Endodermal cell (in vitro differentiated cells): ENCODE data around the gene BCL11A. TPM values are rescaled to one million over a fixed set of nuclear protein-coding genes. Genes with fewer than 3 reads are reported as not detected.

Experiments used
- DNase-seq: peaks from one replicate; pipeline ENCODE4 v3.0.0-alpha.2; 2017
- H3K27ac ChIP-seq: 2 replicates; pipeline ENCODE4 v1.5.1; 2013; ENCODE audit warnings: mild to moderate bottlenecking, low read depth, low read length, moderate library complexity
- H3K27me3 ChIP-seq: 2 replicates; pipeline ENCODE4 v1.6.1; 2013; ENCODE audit warnings: mild to moderate bottlenecking, low read length, moderate library complexity; ENCODE audit not compliant: insufficient read depth, control insufficient read depth, poor library complexity, severe bottlenecking
- H3K36me3 ChIP-seq: 2 replicates; pipeline ENCODE4 v1.7.0; 2013; ENCODE audit warnings: mild to moderate bottlenecking, low read length, moderate library complexity; ENCODE audit not compliant: control insufficient read depth, insufficient read depth
- H3K4me1 ChIP-seq: one replicate; pipeline ENCODE4 v1.7.0; 2013; ENCODE audit warnings: low read length; ENCODE audit not compliant: control insufficient read depth, insufficient read depth
- H3K4me3 ChIP-seq: 2 replicates; pipeline ENCODE4 v1.5.1; 2013; ENCODE audit warnings: mild to moderate bottlenecking, low read length, moderate library complexity
- H3K9ac ChIP-seq: 2 replicates; pipeline ENCODE4 v1.6.1; 2013; ENCODE audit warnings: mild to moderate bottlenecking, low read length, moderate library complexity; ENCODE audit not compliant: poor library complexity, severe bottlenecking; ENCODE audit errors: extremely low read depth
- H3K9me3 ChIP-seq: 2 replicates; pipeline ENCODE4 v1.6.1; 2013; ENCODE audit warnings: mild to moderate bottlenecking, low read length, moderate library complexity; ENCODE audit not compliant: control insufficient read depth
- H3K27ac Mint-ChIP-seq: 2 replicates; pipeline ENCODE4 v1.8.0; 2020; ENCODE audit warnings: mixed read lengths
- H3K27me3 Mint-ChIP-seq: 2 replicates; pipeline ENCODE4 v1.8.0; 2021; ENCODE audit warnings: mild to moderate bottlenecking, mixed read lengths; ENCODE audit not compliant: insufficient read depth
- H3K36me3 Mint-ChIP-seq: 2 replicates; pipeline ENCODE4 v1.8.0; 2020; ENCODE audit warnings: low read depth, mixed read lengths
- H3K4me1 Mint-ChIP-seq: 2 replicates; pipeline ENCODE4 v1.8.0; 2020; ENCODE audit warnings: mixed read lengths
- H3K4me3 Mint-ChIP-seq: 2 replicates; pipeline ENCODE4 v1.8.0; 2020; ENCODE audit warnings: mild to moderate bottlenecking, moderate library complexity, mixed read lengths
- H3K9me3 Mint-ChIP-seq: 2 replicates; pipeline ENCODE4 v1.8.0; 2020; ENCODE audit warnings: mild to moderate bottlenecking, mixed read lengths
- WGBS, 2 experiments: methylation state at CpG; one replicate each; pipeline versions ENCODE4 v1.1.5 to v1.1.7; 2013; ENCODE audit warnings: missing lambda C conversion rate in 2 of 2, mixed read lengths in 1 of 2; ENCODE audit not compliant: insufficient coverage in 1 of 2, insufficient read length in 1 of 2; 5-methylcytosine and 5-hydroxymethylcytosine counted together
- total RNA-seq, 2 donors: library from RNA; stranded (reverse); fragmentation: NEBNext Ultra II Directional in 1 of 2; extraction: Animal tissue kit (Norgen Biotek cat#: 25700) in 1 of 2; gene quantifications; 2 replicates in 1 of 2; 3 replicates in 1 of 2; pipeline ENCODE4 v1.2.1, GENCODE V29; 2021
- TF ChIP-seq, protein P1 (sequence below): fragments of 200-600 bp; sonication (generic); conservative IDR thresholded peaks from 2 replicates; pipeline ENCODE4 v1.5.0; 2021; ENCODE audit warnings: antibody characterized with exemption, mild to moderate bottlenecking

BCL11A gene
- total RNA-seq, 2 donors from 2014 or later: 14.7 to 16.3 TPM

DNA sequence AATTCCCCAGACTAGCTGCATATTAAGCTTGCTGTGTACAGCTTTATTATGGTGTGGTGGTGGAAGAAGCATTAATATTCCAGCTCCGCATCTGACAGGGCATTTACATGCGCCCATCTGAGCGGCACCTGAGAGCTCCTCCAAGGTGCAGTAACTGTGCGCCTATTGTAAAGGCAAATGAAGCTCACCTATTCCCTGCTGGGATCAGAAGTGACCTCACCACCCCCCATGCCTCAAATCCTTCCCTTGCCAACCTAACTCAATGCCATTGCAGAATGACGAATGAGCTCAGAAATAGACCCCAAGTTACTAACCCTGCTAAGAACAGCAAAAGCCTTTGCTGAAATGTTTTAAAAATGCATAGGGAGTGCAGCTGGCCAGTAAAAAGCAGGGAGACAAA is 14.3 kb downstream of the BCL11A start:
- Histone ChIP-seq H3K4me1 (peaks cover 28% of the 10 kb centered on the region), H3K9me3 (no peaks in the 10 kb centered on the region), H3K27ac (no peak overlapping the region), H3K36me3 (peaks cover 3% of the 10 kb centered on the region), H3K27me3 (no peaks in the 10 kb centered on the region), H3K4me3 (no peak overlapping the region), H3K9ac (no peak overlapping the region)
- TF ChIP-seq, protein P1, sequence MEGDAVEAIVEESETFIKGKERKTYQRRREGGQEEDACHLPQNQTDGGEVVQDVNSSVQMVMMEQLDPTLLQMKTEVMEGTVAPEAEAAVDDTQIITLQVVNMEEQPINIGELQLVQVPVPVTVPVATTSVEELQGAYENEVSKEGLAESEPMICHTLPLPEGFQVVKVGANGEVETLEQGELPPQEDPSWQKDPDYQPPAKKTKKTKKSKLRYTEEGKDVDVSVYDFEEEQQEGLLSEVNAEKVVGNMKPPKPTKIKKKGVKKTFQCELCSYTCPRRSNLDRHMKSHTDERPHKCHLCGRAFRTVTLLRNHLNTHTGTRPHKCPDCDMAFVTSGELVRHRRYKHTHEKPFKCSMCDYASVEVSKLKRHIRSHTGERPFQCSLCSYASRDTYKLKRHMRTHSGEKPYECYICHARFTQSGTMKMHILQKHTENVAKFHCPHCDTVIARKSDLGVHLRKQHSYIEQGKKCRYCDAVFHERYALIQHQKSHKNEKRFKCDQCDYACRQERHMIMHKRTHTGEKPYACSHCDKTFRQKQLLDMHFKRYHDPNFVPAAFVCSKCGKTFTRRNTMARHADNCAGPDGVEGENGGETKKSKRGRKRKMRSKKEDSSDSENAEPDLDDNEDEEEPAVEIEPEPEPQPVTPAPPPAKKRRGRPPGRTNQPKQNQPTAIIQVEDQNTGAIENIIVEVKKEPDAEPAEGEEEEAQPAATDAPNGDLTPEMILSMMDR: no peak
- DNase-seq: peak; percentile 47
- H3K27ac Mint-ChIP-seq: no peak overlapping the region
- WGBS, 2 experiments: 70 to 79% methylated on average over 4 to 5 of the region's 5 CpGs
- no peaks in the 10 kb centered on the region for H3K27me3 Mint-ChIP-seq
- no peaks in the 10 kb centered on the region for H3K9me3 Mint-ChIP-seq
- H3K36me3 Mint-ChIP-seq: peaks cover 2% of the 10 kb centered on the region
- peaks cover 49% of the 10 kb centered on the region for H3K4me1 Mint-ChIP-seq
- H3K4me3 Mint-ChIP-seq: no peak overlapping the region

GRCh38 chr2:60538101-60538500 is 15.4 kb downstream of the BCL11A start:
- TF ChIP-seq, protein P1: no peak
- no peaks in the 10 kb centered on the region for H3K27me3 Mint-ChIP-seq
- Histone ChIP-seq H3K36me3 (no peaks in the 10 kb centered on the region), H3K4me1 (peaks cover 36% of the 10 kb centered on the region), H3K9ac (no peak overlapping the region), H3K4me3 (no peak overlapping the region), H3K9me3 (no peaks in the 10 kb centered on the region), H3K27me3 (no peaks in the 10 kb centered on the region), H3K27ac (no peak overlapping the region)
- H3K36me3 Mint-ChIP-seq: no peaks in the 10 kb centered on the region
- H3K4me1 Mint-ChIP-seq: peaks cover 60% of the 10 kb centered on the region
- DNase-seq: no peak
- no peaks in the 10 kb centered on the region for H3K9me3 Mint-ChIP-seq
- no peak overlapping the region for H3K27ac Mint-ChIP-seq
- H3K4me3 Mint-ChIP-seq: no peak overlapping the region
- WGBS, 2 experiments: 91 to 98% methylated on average over 8 to 9 of the region's 9 CpGs

GRCh38 chr2:60536746-60537145 is 16.7 kb downstream of the BCL11A start:
- H3K9me3 Mint-ChIP-seq: no peaks in the 10 kb centered on the region
- Histone ChIP-seq H3K9ac (no peak overlapping the region), H3K27me3 (no peaks in the 10 kb centered on the region), H3K27ac (no peak overlapping the region), H3K36me3 (no peaks in the 10 kb centered on the region), H3K4me1 (peaks cover 47% of the 10 kb centered on the region), H3K9me3 (no peaks in the 10 kb centered on the region), H3K4me3 (no peak overlapping the region)
- H3K36me3 Mint-ChIP-seq: no peaks in the 10 kb centered on the region
- TF ChIP-seq, protein P1: no peak
- H3K4me3 Mint-ChIP-seq: no peak overlapping the region
- DNase-seq: no peak
- WGBS, 2 experiments: no CpG with 5 or more reads among the region's 1 CpG
- no peaks in the 10 kb centered on the region for H3K27me3 Mint-ChIP-seq
- no peak overlapping the region for H3K27ac Mint-ChIP-seq
- H3K4me1 Mint-ChIP-seq: peaks cover 73% of the 10 kb centered on the region
